ENCODE measurements around the gene DPF3.

The DPF3 gene

GRCh38 chr14:72906879-72907278 lies 13.0 kb upstream of the DPF3 start:
- H3K4me3 ChIP-seq (ENCODE audit: low read depth, low read length), result no peak overlapping the region
- in situ Hi-C loops (cut with HindIII; ENCODE audit: low sequenced_read_pairs), result no loop called here
- DNase-seq (ENCODE audit: low read depth, low spot score), result no peak
- TF ChIP-seq CTCF (IDR thresholded peaks at IDR 0.05; ENCODE audit: low read depth, low read length), result no peak

- TF ChIP-seq CTCF (IDR thresholded peaks at IDR 0.05; ENCODE audit: low read depth, low read length), result no peak
- no peak overlapping the region for H3K4me3 ChIP-seq (ENCODE audit: low read depth, low read length)
- in situ Hi-C loops (cut with HindIII; ENCODE audit: low sequenced_read_pairs), result no loop called here
- DNase-seq (ENCODE audit: low read depth, low spot score), result peak; percentile 81
Observed at GRCh38 chr14:72906316-72906715, 12.4 kb upstream of the DPF3 start.

DNA sequence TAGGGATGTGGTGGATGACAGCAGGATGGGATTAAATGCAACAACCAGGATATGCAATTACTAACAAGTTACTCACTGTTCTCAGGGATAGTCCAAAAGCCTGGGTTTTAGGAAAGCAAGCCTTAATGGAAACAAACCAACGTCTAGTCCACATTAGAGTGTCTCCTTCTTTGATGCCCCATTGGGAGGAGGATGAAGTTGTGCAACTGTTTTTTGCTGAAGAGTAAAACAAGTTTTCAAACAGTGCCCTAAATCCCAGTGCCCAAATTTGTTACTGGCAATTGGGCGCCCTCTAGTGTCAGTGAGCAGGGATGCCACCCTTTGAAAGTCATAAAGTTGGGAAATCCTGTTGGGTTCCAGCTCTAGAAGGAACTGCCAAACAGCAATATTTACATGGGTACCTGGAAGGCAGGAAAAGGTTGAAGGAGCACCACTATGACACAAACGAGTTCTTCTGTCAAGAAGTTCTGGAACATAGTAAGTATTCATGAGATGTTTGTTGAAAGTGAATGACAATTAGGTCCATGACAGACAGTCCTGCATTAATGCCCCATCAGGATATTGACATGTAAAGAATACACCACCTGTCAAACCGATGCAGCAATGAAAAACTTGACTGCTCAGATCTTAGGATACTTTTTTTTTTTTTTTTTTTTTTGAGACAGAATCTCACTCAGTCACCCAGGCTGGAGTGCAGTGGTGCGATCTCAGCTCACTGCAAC lies 11.1 kb upstream of the DPF3 start:
- peak; percentile 90 for TF ChIP-seq CTCF (IDR thresholded peaks at IDR 0.05; ENCODE audit: low read depth, low read length)
- in situ Hi-C loops (cut with HindIII; ENCODE audit: low sequenced_read_pairs), result no loop called here
- no peak overlapping the region for H3K4me3 ChIP-seq (ENCODE audit: low read depth, low read length)
- peak; percentile 83 for DNase-seq (ENCODE audit: low read depth, low spot score)

GRCh38 chr14:72904218-72904617 lies 10.3 kb upstream of the DPF3 start:
- TF ChIP-seq CTCF (IDR thresholded peaks at IDR 0.05; ENCODE audit: low read depth, low read length), result no peak
- no peak overlapping the region for H3K4me3 ChIP-seq (ENCODE audit: low read depth, low read length)
- in situ Hi-C loops (cut with HindIII; ENCODE audit: low sequenced_read_pairs), result no loop called here
- no peak for DNase-seq (ENCODE audit: low read depth, low spot score)

GRCh38 chr14:72903716-72904115 lies 9.8 kb upstream of the DPF3 start:
- no peak for DNase-seq (ENCODE audit: low read depth, low spot score)
- no peak overlapping the region for H3K4me3 ChIP-seq (ENCODE audit: low read depth, low read length)
- in situ Hi-C loops (cut with HindIII; ENCODE audit: low sequenced_read_pairs), result no loop called here
- no peak for TF ChIP-seq CTCF (IDR thresholded peaks at IDR 0.05; ENCODE audit: low read depth, low read length)

DNA sequence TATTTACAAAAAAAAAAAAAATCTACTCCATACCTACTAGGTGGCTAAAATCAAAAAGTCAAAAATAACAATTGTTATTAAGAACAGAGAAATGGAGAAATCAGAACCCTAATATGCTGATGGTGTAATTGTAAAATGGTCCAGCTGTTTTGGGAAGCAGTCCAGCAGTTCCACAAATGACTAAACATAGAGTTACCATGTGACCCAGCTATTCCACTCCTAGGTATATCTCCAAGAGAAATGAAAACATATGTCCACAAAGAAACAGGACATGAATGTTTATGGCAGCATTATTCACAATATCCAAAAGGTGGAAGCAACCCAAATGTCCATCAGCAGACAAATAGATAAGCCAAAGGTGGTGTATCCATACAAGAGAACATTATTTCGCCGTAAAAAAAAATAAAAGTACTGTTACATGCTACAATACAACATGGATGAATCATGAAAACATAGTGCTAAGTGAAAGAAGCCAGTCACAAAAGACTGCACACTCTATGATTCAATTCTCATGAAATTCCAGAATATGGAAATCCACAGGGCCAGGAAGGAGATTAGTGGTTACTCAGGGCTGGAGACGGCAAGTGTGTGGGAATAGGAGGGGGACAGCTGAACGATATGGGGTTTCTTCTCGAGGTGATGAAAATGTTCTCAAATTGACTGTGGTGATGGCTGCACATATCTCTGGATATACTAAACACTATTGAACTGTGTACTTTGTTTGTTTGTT lies 9.1 kb upstream of the DPF3 start:
- no peak for DNase-seq (ENCODE audit: low read depth, low spot score)
- in situ Hi-C loops (cut with HindIII; ENCODE audit: low sequenced_read_pairs), result no loop called here
- no peak for TF ChIP-seq CTCF (IDR thresholded peaks at IDR 0.05; ENCODE audit: low read depth, low read length)
- no peak overlapping the region for H3K4me3 ChIP-seq (ENCODE audit: low read depth, low read length)
